ENCODE results near the gene CUL3. TPM values are rescaled to one million over a fixed set of nuclear protein-coding genes. Genes with fewer than 3 reads are reported as not detected.

The CUL3 gene
- total and polyA plus RNA-seq, 10 of the 15 experiments (the other 5 are each of a cell fraction or from before 2014, with no cell fraction given): 22.0 to 95.4 (median 53.4) TPM

DNA sequence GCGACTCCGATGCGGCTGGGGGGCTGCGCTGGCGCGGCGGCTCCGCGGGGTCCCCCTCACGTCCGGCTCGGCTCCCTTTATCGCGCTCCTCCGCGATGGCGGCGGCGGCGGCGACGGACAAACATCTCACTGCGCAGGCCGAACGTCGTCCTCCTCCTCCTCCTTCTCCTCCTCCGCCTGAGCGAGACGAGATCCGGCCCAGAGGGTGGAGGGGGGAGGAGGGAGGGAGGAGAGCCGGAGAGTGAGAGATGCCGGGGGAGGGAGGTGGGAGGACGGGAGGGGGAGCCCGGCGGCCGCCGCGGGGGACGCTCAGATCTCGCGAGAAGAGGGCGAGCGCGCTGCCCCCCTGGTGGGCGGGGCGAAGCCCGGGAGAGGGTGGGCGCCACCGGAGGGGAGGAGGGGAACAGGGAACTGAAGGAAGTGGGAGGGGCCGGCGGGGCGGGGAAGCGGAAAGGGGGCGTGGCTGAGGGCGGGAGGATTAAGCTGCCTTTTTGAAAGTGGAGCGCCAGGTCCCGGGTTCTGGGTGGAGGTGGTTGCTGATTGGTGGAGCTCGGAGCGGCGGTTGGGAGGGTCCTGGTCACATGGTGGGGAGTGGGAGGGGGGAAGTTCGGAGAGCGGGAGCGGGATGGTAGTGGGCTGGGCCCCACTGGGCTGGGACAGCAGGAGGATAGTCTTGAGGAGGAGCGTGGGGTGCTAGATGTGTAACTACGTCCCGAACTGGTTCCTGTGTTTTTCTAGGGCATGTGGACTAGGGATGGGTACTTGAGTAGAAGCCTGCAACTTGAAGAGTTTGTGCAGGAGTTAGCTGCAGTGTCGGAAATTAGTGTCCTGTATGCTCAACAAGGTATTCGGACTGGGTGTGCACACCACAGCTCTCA is at the start of gene CUL3 (continued):
- TF ChIP-seq SMARCA5 (IDR thresholded peaks at IDR 0.05) (peak; percentile 47; the same call in 1 of the 2 replicates), MTA2 (IDR thresholded peaks at IDR 0.05; ENCODE audit: low read depth) (peak; percentile 18; the same call in 1 of the 2 replicates), CREM (IDR thresholded peaks at IDR 0.05; ENCODE audit: low read depth) (0 out of 2 replicates have a peak, but pooled peaks have one; percentile 4), YY1 (IDR thresholded peaks at IDR 0.05; ENCODE audit: low read depth, low read length) (peak; percentile 83), RCOR1 (conservative IDR thresholded peaks at IDR 0.05; ENCODE audit: low read depth, low read length) (peak; percentile 96; the same call in 1 of the 2 replicates), SRF (IDR thresholded peaks at IDR 0.05; ENCODE audit: low read depth in 2 of 2, low read length in 2 of 2) (0 out of 4 replicates have a peak, but pooled peaks of 1 of the 2 experiments have one; percentile 2), POLR2A (IDR thresholded peaks at IDR 0.05; ENCODE audit: low read depth, low read length) (peak; percentile 90), SP1 (IDR thresholded peaks at IDR 0.05; ENCODE audit: low read depth, low read length) (peak; percentile 78), EP300 (IDR thresholded peaks at IDR 0.05; ENCODE audit: borderline replicate concordance in 1 of 2, control insufficient read depth in 1 of 2, low read depth in 2 of 2, low read length in 2 of 2) (0 out of 4 replicates have a peak, but pooled peaks of 1 of the 2 experiments have one; percentile 10), CHD2 (IDR thresholded peaks at IDR 0.05; ENCODE audit: borderline replicate concordance, low read depth, low read length) (peak; percentile 98), ZNF274 (IDR thresholded peaks at IDR 0.05; ENCODE audit: insufficient read depth, insufficient read length) (no peak), EGR1 (IDR thresholded peaks at IDR 0.05; ENCODE audit: borderline replicate concordance in 1 of 2, low read depth in 2 of 2, low read length in 2 of 2) (peak in 1 of 2 experiments; percentile 71; a peak in 2 of 3 replicates), CBFB (IDR thresholded peaks at IDR 0.05; ENCODE audit: low read depth) (peak; percentile 53; the same call in 1 of the 2 replicates), RAD51 (IDR thresholded peaks at IDR 0.05) (peak; percentile 93), NRF1 (conservative IDR thresholded peaks at IDR 0.05; ENCODE audit: low read depth, low read length) (0 out of 2 replicates have a peak, but pooled peaks have one; percentile 8), IKZF1 (conservative IDR thresholded peaks at IDR 0.05) (peak; percentile 15), STAT3 (IDR thresholded peaks at IDR 0.05; ENCODE audit: low read depth, low read length) (peak; percentile 76; the same call in 1 of the 2 replicates), RUNX3 (IDR thresholded peaks at IDR 0.05; ENCODE audit: low read length) (peak; percentile 28; the same call in 1 of the 2 replicates), ZZZ3 (IDR thresholded peaks at IDR 0.05; ENCODE audit: control insufficient read depth, insufficient read length, low read depth) (no peak)
- TF ChIP-seq, protein P1, sequence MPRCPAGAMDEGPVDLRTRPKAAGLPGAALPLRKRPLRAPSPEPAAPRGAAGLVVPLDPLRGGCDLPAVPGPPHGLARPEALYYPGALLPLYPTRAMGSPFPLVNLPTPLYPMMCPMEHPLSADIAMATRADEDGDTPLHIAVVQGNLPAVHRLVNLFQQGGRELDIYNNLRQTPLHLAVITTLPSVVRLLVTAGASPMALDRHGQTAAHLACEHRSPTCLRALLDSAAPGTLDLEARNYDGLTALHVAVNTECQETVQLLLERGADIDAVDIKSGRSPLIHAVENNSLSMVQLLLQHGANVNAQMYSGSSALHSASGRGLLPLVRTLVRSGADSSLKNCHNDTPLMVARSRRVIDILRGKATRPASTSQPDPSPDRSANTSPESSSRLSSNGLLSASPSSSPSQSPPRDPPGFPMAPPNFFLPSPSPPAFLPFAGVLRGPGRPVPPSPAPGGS (IDR thresholded peaks at IDR 0.05; ENCODE audit: borderline replicate concordance, insufficient read depth, low read depth, low read length, poor library complexity, severe bottlenecking): no peak
- TF ChIP-seq, protein P2, sequence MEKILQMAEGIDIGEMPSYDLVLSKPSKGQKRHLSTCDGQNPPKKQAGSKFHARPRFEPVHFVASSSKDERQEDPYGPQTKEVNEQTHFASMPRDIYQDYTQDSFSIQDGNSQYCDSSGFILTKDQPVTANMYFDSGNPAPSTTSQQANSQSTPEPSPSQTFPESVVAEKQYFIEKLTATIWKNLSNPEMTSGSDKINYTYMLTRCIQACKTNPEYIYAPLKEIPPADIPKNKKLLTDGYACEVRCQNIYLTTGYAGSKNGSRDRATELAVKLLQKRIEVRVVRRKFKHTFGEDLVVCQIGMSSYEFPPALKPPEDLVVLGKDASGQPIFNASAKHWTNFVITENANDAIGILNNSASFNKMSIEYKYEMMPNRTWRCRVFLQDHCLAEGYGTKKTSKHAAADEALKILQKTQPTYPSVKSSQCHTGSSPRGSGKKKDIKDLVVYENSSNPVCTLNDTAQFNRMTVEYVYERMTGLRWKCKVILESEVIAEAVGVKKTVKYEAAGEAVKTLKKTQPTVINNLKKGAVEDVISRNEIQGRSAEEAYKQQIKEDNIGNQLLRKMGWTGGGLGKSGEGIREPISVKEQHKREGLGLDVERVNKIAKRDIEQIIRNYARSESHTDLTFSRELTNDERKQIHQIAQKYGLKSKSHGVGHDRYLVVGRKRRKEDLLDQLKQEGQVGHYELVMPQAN (conservative IDR thresholded peaks at IDR 0.05): peak; percentile 79
- TF ChIP-seq, protein P3, sequence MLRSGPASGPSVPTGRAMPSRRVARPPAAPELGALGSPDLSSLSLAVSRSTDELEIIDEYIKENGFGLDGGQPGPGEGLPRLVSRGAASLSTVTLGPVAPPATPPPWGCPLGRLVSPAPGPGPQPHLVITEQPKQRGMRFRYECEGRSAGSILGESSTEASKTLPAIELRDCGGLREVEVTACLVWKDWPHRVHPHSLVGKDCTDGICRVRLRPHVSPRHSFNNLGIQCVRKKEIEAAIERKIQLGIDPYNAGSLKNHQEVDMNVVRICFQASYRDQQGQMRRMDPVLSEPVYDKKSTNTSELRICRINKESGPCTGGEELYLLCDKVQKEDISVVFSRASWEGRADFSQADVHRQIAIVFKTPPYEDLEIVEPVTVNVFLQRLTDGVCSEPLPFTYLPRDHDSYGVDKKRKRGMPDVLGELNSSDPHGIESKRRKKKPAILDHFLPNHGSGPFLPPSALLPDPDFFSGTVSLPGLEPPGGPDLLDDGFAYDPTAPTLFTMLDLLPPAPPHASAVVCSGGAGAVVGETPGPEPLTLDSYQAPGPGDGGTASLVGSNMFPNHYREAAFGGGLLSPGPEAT (IDR thresholded peaks at IDR 0.05; ENCODE audit: low read depth): 0 out of 2 replicates have a peak, but pooled peaks have one; percentile 38

All from GM12878 (cell line).